Mesenchymal stem cell (in vitro differentiated cells and primary cell): ENCODE results near the gene PTPN9.

Experiments used
- DNase-seq: peaks from one replicate; pipeline ENCODE4 v3.0.0-alpha.2; 2013
- H2AFZ ChIP-seq: one replicate; pipeline ENCODE4 v1.6.1; 2013; ENCODE audit warnings: low read depth, mild to moderate bottlenecking, control low read depth, inconsistent platforms, low read length, moderate library complexity
- H2AK5ac ChIP-seq: 2 replicates; pipeline ENCODE4 v1.6.1; 2013; ENCODE audit warnings: low read length, moderate library complexity, mild to moderate bottlenecking, inconsistent platforms; ENCODE audit not compliant: severe bottlenecking
- H2BK120ac ChIP-seq: one replicate; pipeline ENCODE4 v1.6.1; 2013; ENCODE audit warnings: low read depth, mild to moderate bottlenecking, inconsistent platforms, low read length, moderate library complexity
- H2BK12ac ChIP-seq, 2 experiments: one replicate each; pipeline ENCODE4 v1.6.1; 2013; ENCODE audit warnings: inconsistent platforms in 2 of 2, low read length in 2 of 2, mild to moderate bottlenecking in 2 of 2, moderate library complexity in 2 of 2, control low read depth in 1 of 2
- H2BK15ac ChIP-seq: one replicate; pipeline ENCODE4 v1.6.1; 2013; ENCODE audit warnings: mild to moderate bottlenecking, low read depth, inconsistent platforms; ENCODE audit not compliant: poor library complexity, severe bottlenecking
- H2BK5ac ChIP-seq: 2 replicates; pipeline ENCODE4 v1.6.1; 2013; ENCODE audit warnings: low read depth, mild to moderate bottlenecking, low read length, control low read depth, inconsistent platforms; ENCODE audit not compliant: poor library complexity, severe bottlenecking
- H3K14ac ChIP-seq, 2 experiments: one replicate each; pipeline ENCODE4 v1.6.1; 2013; ENCODE audit warnings: inconsistent platforms in 2 of 2, low read length in 2 of 2, control low read depth in 1 of 2, mild to moderate bottlenecking in 1 of 2, moderate library complexity in 1 of 2
- H3K18ac ChIP-seq, 2 experiments: one replicate each; pipeline ENCODE4 v1.6.1; 2013; ENCODE audit warnings: inconsistent platforms in 2 of 2, low read length in 2 of 2, control low read depth in 1 of 2, low read depth in 1 of 2, mild to moderate bottlenecking in 1 of 2
- H3K23ac ChIP-seq, 2 experiments: one replicate each; pipeline ENCODE4 v1.6.1; 2013; ENCODE audit warnings: inconsistent platforms in 2 of 2, low read length in 2 of 2, mild to moderate bottlenecking in 2 of 2, moderate library complexity in 2 of 2, control low read depth in 1 of 2
- H3K27ac ChIP-seq: 2 replicates; pipeline ENCODE4 v1.5.1; 2013; ENCODE audit warnings: mild to moderate bottlenecking, moderate library complexity, low read length, control low read depth, inconsistent platforms; ENCODE audit not compliant: poor library complexity, severe bottlenecking
- H3K27me3 ChIP-seq, 2 experiments: 2 replicates each; pipeline versions ENCODE4 v1.6.1 to v1.7.0; 2013; ENCODE audit warnings: low read length in 2 of 2, mild to moderate bottlenecking in 2 of 2, moderate library complexity in 2 of 2, control low read depth in 1 of 2, inconsistent platforms in 1 of 2; ENCODE audit not compliant: control insufficient read depth in 1 of 2, insufficient read depth in 1 of 2
- H3K36me3 ChIP-seq, 2 experiments: 2 replicates each; pipeline versions ENCODE4 v1.6.1 to v1.7.0; 2013; ENCODE audit warnings: low read length in 2 of 2, control low read depth in 1 of 2, inconsistent platforms in 1 of 2, low read depth in 1 of 2, mild to moderate bottlenecking in 1 of 2; ENCODE audit not compliant: insufficient read depth in 2 of 2, control insufficient read depth in 1 of 2
- H3K4ac ChIP-seq, 2 experiments: one replicate each; pipeline ENCODE4 v1.6.1; 2013; ENCODE audit warnings: inconsistent platforms in 2 of 2, low read length in 2 of 2, mild to moderate bottlenecking in 2 of 2, moderate library complexity in 2 of 2, control low read depth in 1 of 2, low read depth in 1 of 2
- H3K4me1 ChIP-seq: 2 replicates; pipeline ENCODE4 v1.6.1; 2013; ENCODE audit warnings: low read depth, low read length, control low read depth; ENCODE audit not compliant: control insufficient read depth, insufficient read depth
- H3K4me2 ChIP-seq: 2 replicates; pipeline ENCODE4 v1.6.1; 2013; ENCODE audit warnings: low read length, mild to moderate bottlenecking, inconsistent platforms; ENCODE audit not compliant: poor library complexity, severe bottlenecking
- H3K4me3 ChIP-seq, 2 experiments: 2 replicates each; pipeline versions ENCODE4 v1.5.1 to v1.7.0; 2013; ENCODE audit warnings: low read length in 2 of 2, mild to moderate bottlenecking in 2 of 2, control low read depth in 1 of 2, low read depth in 1 of 2; ENCODE audit not compliant: insufficient read depth in 1 of 2
- H3K79me1 ChIP-seq: replicated peaks from 2 replicates; pipeline ENCODE4 v1.6.1; 2013; ENCODE audit warnings: mild to moderate bottlenecking, control low read depth, low read length, inconsistent platforms; ENCODE audit not compliant: poor library complexity, severe bottlenecking
- H3K9ac ChIP-seq: 2 replicates; pipeline ENCODE4 v1.7.0; 2013; ENCODE audit warnings: mild to moderate bottlenecking, low read length, moderate library complexity
- H3K9me3 ChIP-seq: 2 replicates; pipeline ENCODE4 v1.7.0; 2013; ENCODE audit warnings: mild to moderate bottlenecking, low read length; ENCODE audit not compliant: control insufficient read depth
- H4K8ac ChIP-seq: one replicate; pipeline ENCODE4 v1.6.1; 2013; ENCODE audit warnings: inconsistent platforms, mild to moderate bottlenecking, low read length, moderate library complexity
- H4K91ac ChIP-seq: one replicate; pipeline ENCODE4 v1.6.1; 2013; ENCODE audit warnings: mild to moderate bottlenecking, low read length, inconsistent platforms
- WGBS: methylation state at CpG from one replicate; pipeline ENCODE4 v1.1.7; 2013; ENCODE audit warnings: mixed read lengths; 5-methylcytosine and 5-hydroxymethylcytosine counted together

Gene PTPN9

DNA sequence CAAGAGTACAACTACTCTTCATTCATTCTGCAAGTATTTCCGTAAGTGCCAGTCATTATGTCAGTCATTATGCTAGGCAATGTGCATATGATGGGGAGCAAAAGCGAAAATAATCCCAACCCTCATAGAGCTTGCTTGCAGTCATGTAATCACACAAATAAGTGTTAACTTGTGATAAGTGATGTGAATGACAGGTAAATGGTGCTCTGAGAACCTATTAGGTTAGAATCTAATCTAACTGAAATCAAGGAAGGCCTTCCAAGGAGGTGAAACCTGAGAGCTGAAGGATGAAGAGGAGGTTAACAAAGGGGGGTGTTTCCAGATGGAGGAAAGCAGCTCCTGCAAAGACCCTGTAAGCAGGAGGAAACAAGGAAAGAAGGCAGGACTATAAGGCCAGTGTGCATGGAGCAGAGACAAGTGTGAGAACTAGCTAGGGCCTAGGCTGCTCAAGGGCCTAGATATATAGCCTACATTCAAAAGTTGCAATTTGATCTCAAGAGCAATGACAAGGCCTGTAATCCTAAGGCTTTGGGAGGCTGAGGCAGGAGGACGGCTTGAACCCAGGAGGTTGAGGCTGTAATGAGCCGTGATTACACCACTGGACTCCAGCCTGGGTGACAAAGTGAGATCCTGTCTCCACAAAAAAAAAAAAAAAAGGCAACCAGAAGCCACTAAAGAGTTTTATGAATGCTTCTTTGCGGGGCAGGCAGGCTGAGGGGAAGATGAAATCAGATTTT, 5.3 kb downstream of the PTPN9 start:
- H3K23ac ChIP-seq, result peak overlapping the region in 1 of 2 experiments; percentile 74
- no peaks in the 10 kb centered on the region for H3K27me3 ChIP-seq
- no peak overlapping the region for H3K27ac ChIP-seq
- H3K9ac ChIP-seq, result no peak overlapping the region
- no peak overlapping the region for H3K18ac ChIP-seq
- H2AK5ac ChIP-seq, result no peak overlapping the region
- H2AFZ ChIP-seq, result no peak overlapping the region
- H2BK5ac ChIP-seq, result no peak overlapping the region
- no peak overlapping the region for H3K4me2 ChIP-seq
- no peaks in the 10 kb centered on the region for H3K79me1 ChIP-seq
- no peak overlapping the region for H3K14ac ChIP-seq
- no peak overlapping the region for H4K91ac ChIP-seq
- H3K36me3 ChIP-seq, result peaks cover 5 to 9% of the 10 kb centered on the region in 2 experiments
- peaks cover 2% of the 10 kb centered on the region for H3K4me1 ChIP-seq
- H3K4ac ChIP-seq, result no peak overlapping the region
- H4K8ac ChIP-seq, result no peak overlapping the region
- no peak overlapping the region for H2BK15ac ChIP-seq
- 95% methylated on average over 5 of the region's 5 CpGs for WGBS
- DNase-seq, result no peak
- no peak overlapping the region for H3K4me3 ChIP-seq
- H3K9me3 ChIP-seq, result no peaks in the 10 kb centered on the region
- no peak overlapping the region for H2BK12ac ChIP-seq
- no peak overlapping the region for H2BK120ac ChIP-seq

DNA sequence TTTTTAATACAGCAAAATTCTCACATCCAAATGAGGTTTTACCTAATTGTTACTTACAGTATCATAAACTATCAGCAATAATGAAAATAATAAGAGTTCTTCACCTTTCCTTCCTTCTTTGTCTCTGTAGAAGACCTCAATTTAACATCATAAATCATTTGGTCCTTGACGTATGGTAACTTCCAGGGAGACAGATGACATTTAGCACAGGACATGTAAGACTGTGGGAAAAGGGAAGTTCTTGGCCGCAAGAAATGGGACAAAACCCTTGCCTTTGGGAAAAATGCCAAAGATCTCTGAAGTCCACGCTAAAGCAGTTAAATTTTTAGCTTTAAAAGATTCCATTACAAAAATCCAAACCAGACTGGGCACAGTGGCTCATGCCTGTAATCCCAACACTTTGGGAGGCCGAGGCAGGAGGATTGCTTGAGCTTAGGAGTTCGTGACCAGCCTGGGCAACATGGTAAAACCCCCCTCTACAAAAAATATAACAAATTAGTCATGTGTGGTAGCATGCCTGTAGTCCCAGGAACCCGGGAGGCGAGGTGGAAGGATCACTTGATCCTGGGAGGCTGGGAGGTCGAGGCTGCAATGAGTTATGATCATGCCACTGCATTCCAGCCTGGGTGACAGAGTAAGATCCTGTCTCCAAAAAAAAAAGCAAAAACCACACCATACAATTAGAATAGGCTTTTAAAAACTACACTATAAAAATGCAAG, 8.8 kb downstream of the PTPN9 start:
- Histone ChIP-seq H4K91ac (no peak overlapping the region), H3K4me2 (no peak overlapping the region), H3K79me1 (no peaks in the 10 kb centered on the region), H2BK15ac (no peak overlapping the region), H3K4me1 (peaks cover 2% of the 10 kb centered on the region), H4K8ac (no peak overlapping the region), H3K9me3 (no peaks in the 10 kb centered on the region), H2AFZ (no peak overlapping the region), H3K27me3 (no peaks in the 10 kb centered on the region), H3K4me3 (no peak overlapping the region), H2BK12ac (no peak overlapping the region), H3K18ac (no peak overlapping the region), H3K9ac (no peak overlapping the region), H3K23ac (no peak overlapping the region), H3K36me3 (peaks cover 0 to 9% of the 10 kb centered on the region in 2 experiments), H3K4ac (no peak overlapping the region), H3K27ac (no peak overlapping the region), H2BK5ac (no peak overlapping the region), H2BK120ac (no peak overlapping the region), H3K14ac (no peak overlapping the region), H2AK5ac (no peak overlapping the region)
- 86% methylated on average over 6 of the region's 8 CpGs for WGBS
- peak; percentile 24 for DNase-seq

DNA sequence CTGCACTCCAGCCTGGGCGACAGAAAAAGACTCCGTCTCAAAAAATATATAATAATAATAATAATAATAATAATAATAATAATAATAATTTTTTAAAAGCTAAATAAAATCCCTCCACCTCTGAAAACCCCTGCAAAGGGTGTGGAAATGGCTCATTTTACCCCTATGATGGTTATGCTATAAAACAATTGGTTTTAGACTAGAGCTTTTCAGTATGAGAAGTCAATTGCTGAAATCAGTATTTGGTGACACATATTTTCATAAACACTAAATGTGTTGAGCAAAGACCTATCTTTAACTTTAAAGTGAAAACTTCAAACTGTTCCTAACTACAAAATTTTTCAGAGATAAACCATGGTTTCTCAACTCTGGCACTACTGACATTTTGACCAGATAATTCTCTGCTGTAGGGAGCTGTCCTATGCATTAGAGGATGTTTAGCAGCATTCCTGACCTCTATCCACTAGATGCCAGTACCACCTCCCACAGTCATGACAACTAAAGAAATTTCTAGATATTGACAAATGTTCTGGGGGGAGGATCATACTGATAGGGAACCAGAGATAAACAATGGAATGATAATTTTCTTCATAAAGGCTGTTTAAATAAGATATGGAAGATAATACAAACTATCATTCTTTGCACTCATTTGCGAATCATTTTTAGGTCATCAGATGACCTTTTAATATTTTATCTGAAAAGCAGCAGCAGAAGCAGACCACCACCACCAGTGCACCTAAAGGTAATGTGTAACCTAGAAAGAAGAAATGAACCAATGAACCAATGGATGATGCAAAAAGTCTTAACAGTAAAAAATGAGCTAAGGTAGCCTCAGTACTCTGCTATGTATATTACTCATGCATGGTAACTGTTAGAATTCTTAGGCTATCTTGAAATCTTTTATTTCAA, 13.8 kb downstream of the PTPN9 start:
- H4K8ac ChIP-seq, result no peak overlapping the region
- no CpG with 5 or more reads among the region's 3 CpGs for WGBS

DNA sequence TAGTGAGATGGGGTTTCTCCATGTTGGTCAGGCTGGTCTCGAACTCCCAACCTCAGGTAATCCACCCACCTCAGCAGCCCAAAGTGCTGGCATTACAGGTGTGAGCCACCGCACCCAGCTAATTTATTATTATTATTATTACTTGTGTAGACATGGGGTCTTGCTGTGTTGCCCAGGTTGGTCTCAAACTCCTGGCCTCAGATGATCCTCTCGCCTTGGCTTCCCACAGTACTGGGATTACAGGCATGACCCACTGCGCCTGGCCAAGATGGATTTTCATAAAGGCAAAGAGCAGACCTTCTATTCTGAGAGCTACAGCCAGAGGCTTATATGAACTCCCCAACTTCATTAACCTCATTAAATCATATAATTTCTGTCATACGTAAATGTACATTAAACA, 17.2 kb downstream of the PTPN9 start:
- peaks cover 3 to 5% of the 10 kb centered on the region in 2 experiments for H3K36me3 ChIP-seq
- H2BK15ac ChIP-seq, result no peak overlapping the region

More for the DNA sequence above, 13.8 kb downstream of the PTPN9 start:
- no peak overlapping the region for H3K9ac ChIP-seq
- H2BK120ac ChIP-seq, result no peak overlapping the region
- no peak overlapping the region for H4K91ac ChIP-seq
- no peaks in the 10 kb centered on the region for H3K4me1 ChIP-seq
- no peak overlapping the region for H2BK5ac ChIP-seq
- no peak overlapping the region for H2BK15ac ChIP-seq
- H3K27me3 ChIP-seq, result no peaks in the 10 kb centered on the region
- no peaks in the 10 kb centered on the region for H3K79me1 ChIP-seq
- H3K4me3 ChIP-seq, result no peak overlapping the region
- no peak overlapping the region for H2AFZ ChIP-seq
- H3K4ac ChIP-seq, result no peak overlapping the region
- H3K27ac ChIP-seq, result no peak overlapping the region
- no peak overlapping the region for H3K23ac ChIP-seq
- no peak for DNase-seq
- peaks cover 0 to 5% of the 10 kb centered on the region in 2 experiments for H3K36me3 ChIP-seq
- H2BK12ac ChIP-seq, result no peak overlapping the region
- no peak overlapping the region for H2AK5ac ChIP-seq
- H3K9me3 ChIP-seq, result no peaks in the 10 kb centered on the region
- H3K18ac ChIP-seq, result no peak overlapping the region
- no peak overlapping the region for H3K14ac ChIP-seq
- H3K4me2 ChIP-seq, result no peak overlapping the region

More for the DNA sequence above, 17.2 kb downstream of the PTPN9 start:
- Histone ChIP-seq H3K14ac (no peak overlapping the region), H2AK5ac (no peak overlapping the region), H3K4ac (no peak overlapping the region), H2BK5ac (no peak overlapping the region), H3K23ac (no peak overlapping the region), H3K27me3 (no peaks in the 10 kb centered on the region), H2AFZ (no peak overlapping the region), H3K4me1 (no peaks in the 10 kb centered on the region), H4K91ac (no peak overlapping the region), H4K8ac (no peak overlapping the region), H3K9ac (no peak overlapping the region), H3K79me1 (no peaks in the 10 kb centered on the region), H3K9me3 (no peaks in the 10 kb centered on the region), H3K27ac (no peak overlapping the region), H2BK120ac (no peak overlapping the region), H3K4me2 (no peak overlapping the region), H3K18ac (no peak overlapping the region), H3K4me3 (no peak overlapping the region), H2BK12ac (no peak overlapping the region)
- WGBS, result 100% methylated on average over 2 of the region's 5 CpGs
- DNase-seq, result no peak
